SH-SY5Y (cell line): ENCODE measurements around the gene NR6A1.

Experiments used
- GATA2 ChIP-seq: IDR thresholded peaks from 2 replicates; pipeline ENCODE4 v1.6.1; 2011; ENCODE audit warnings: mild to moderate bottlenecking, low read depth, low read length
- GATA3 ChIP-seq: IDR thresholded peaks from 2 replicates; pipeline ENCODE4 v1.6.1; 2011; ENCODE audit warnings: low read depth, mild to moderate bottlenecking, low read length, moderate library complexity

DNA sequence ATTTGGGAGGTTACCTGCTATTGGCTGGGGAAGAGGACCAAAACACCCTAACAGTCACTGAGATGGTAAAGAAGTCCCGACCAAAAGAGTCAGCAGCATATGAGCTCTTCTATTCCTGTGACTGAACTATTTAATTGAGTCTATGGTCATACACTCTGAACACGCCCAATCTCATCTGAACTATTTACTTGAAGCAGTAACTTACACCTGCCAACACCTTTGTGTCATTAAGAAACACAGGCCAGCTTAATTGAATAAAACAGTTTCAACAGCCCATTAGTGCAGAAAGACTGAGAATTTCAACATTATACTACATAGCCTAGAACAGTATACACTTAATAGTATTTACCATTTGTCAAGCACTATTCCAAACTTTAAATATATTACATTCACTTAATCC lies 47.8 kb downstream of the NR6A1 start:
- TF ChIP-seq GATA3 (no peak), GATA2 (no peak)
